SK-N-SH (cell line): ENCODE measurements around the gene DGLUCY.

ENCODE experiments used
- CTCF ChIP-seq: fragments of 200-600 bp; sonication (generic); IDR thresholded peaks from 2 replicates; pipeline ENCODE4 v1.6.1; 2017; ENCODE audit warnings: antibody characterized with exemption, mild to moderate bottlenecking, moderate library complexity
- ELF1 ChIP-seq: IDR thresholded peaks from 2 replicates; pipeline ENCODE4 v1.4.0; 2012
- EP300 ChIP-seq, 2 experiments: IDR thresholded peaks; 2 replicates each; pipeline versions ENCODE4 v1.4.0 to v1.6.1; 2012; ENCODE audit warnings: borderline replicate concordance in 1 of 2, low read depth in 1 of 2, low read length in 1 of 2
- EZH2phosphoT487 ChIP-seq: fragments of 200-600 bp; sonication (generic); IDR thresholded peaks from 2 replicates; pipeline ENCODE4 v1.6.1; 2017; ENCODE audit warnings: low read depth, mixed run types, mild to moderate bottlenecking, antibody characterized with exemption, moderate library complexity, borderline replicate concordance
- FOSL2 ChIP-seq: IDR thresholded peaks from 2 replicates; pipeline ENCODE4 v1.4.0; 2012; ENCODE audit warnings: low read depth, mild to moderate bottlenecking, moderate library complexity, borderline replicate concordance
- GATA2 ChIP-seq: sonication (generic); formaldehyde crosslinking; IDR thresholded peaks from 2 replicates; pipeline ENCODE4 v1.5.0; 2020; ENCODE audit warnings: mild to moderate bottlenecking, missing genetic modification reagents
- JUND ChIP-seq: IDR thresholded peaks from 2 replicates; pipeline ENCODE4 v1.4.0; 2012
- MXI1 ChIP-seq: IDR thresholded peaks from 2 replicates; pipeline ENCODE4 v1.6.1; 2012; ENCODE audit warnings: mild to moderate bottlenecking, low read depth, low read length, improper control_type of control experiment
- NRF1 ChIP-seq: IDR thresholded peaks from 2 replicates; pipeline ENCODE4 v1.6.1; 2012; ENCODE audit warnings: low read depth, mild to moderate bottlenecking, low read length
- REST ChIP-seq: IDR thresholded peaks from 2 replicates; pipeline ENCODE4 v1.6.1; 2012; ENCODE audit warnings: mild to moderate bottlenecking, low read depth, low read length, moderate library complexity
- TAF1 ChIP-seq: IDR thresholded peaks from 2 replicates; pipeline ENCODE4 v1.6.1; 2012; ENCODE audit warnings: low read depth, mild to moderate bottlenecking, low read length, moderate library complexity, borderline replicate concordance
- TEAD4 ChIP-seq: IDR thresholded peaks from 2 replicates; pipeline ENCODE4 v1.4.0; 2012; ENCODE audit warnings: mild to moderate bottlenecking, borderline replicate concordance; ENCODE audit not compliant: insufficient read depth
- ZBTB33 ChIP-seq: IDR thresholded peaks from 2 replicates; pipeline ENCODE4 v1.4.0; 2012; ENCODE audit warnings: low read depth, borderline replicate concordance

- TF ChIP-seq CTCF, result no peak
- peak in 1 of 2 experiments; percentile 39; a peak in 2 of 4 replicates for TF ChIP-seq EP300 (IDR thresholded peaks at IDR 0.05; ENCODE audit: borderline replicate concordance in 1 of 2, low read depth in 1 of 2, low read length in 1 of 2)
- no peak for TF ChIP-seq GATA2 (CRISPR knock-in tag)
- no peak for TF ChIP-seq TEAD4
- TF ChIP-seq ZBTB33, result no peak
- TF ChIP-seq REST, result no peak
- 0 out of 2 replicates have a peak, but pooled peaks have one; percentile 31 for TF ChIP-seq MXI1
- TF ChIP-seq TAF1, result no peak
- no peak for TF ChIP-seq JUND
- TF ChIP-seq EZH2phosphoT487, result no peak
- TF ChIP-seq NRF1, result no peak
- no peak for TF ChIP-seq ELF1
- TF ChIP-seq FOSL2, result no peak
Observed at GRCh38 chr14:91170504-91171121, 56.7 kb downstream of the DGLUCY start.
